AG04450 (cell line): Measurements from ENCODE around the gene PRR19. TPM values are rescaled to one million over a fixed set of nuclear protein-coding genes. Genes with fewer than 3 reads are reported as not detected.
"Not testable (repeated sequence)": the region's sequence is repeated elsewhere in the genome, so short reads cannot be mapped to it uniquely, and the experiment has no call there.

Experiments
- CTCF ChIA-PET: fragments of 300-600, 350-600 bp; formaldehyde crosslinking; extraction: SDS; loops from one replicate; lab custom pipeline; 2022; ENCODE audit warnings: antibody characterized with exemption, inconsistent platforms; lab: Charles Lee
- POLR2A ChIA-PET: fragments of 350-600 bp; formaldehyde crosslinking; extraction: SDS; loops from one replicate; lab custom pipeline; 2021; ENCODE audit warnings: antibody characterized with exemption, inconsistent platforms; lab: Yijun Ruan, JAX
- DNase-seq: peaks from one replicate; pipeline ENCODE4 v3.0.0-alpha.2; 2011; ENCODE audit warnings: low read depth, low spot score
- H3K27ac ChIP-seq: one replicate; pipeline ENCODE4 v1.5.1; 2012; ENCODE audit warnings: low read depth, low read length, control low read depth
- H3K27me3 ChIP-seq: one replicate; pipeline ENCODE4 v1.6.0; 2012; ENCODE audit warnings: low read length; ENCODE audit not compliant: control insufficient read depth, insufficient read depth
- H3K4me3 ChIP-seq: 2 replicates; pipeline ENCODE4 v1.5.1; 2011; ENCODE audit warnings: mild to moderate bottlenecking, low read depth, low read length, control low read depth
- H3K9me3 ChIP-seq: 2 replicates; pipeline ENCODE4 v1.5.1; 2012; ENCODE audit warnings: low read length; ENCODE audit not compliant: control insufficient read depth, insufficient read depth
- CTCF ChIP-seq: IDR thresholded peaks from 2 replicates; pipeline ENCODE4 v1.5.1; 2011; ENCODE audit warnings: low read depth, low read length, control low read depth, inconsistent platforms
- polyA plus RNA-seq: library from polyadenylated mRNA; depleted of rRNA; stranded (reverse); fragments of >200 nt; gene quantifications from 2 replicates; pipeline ENCODE4 v1.2.3, GENCODE V29; 2011

PRR19 gene
- polyA plus RNA-seq, 1 experiment = 0.40 TPM

GRCh38 chr19:42254850-42255765, 46.8 kb upstream of the PRR19 start, which contains the start of gene ERF:
Gene ERF, minus strand, starts transcription at chr19:42255128. Its CDS starts 129 bp downstream, at chr19:42254999.
- Histone ChIP-seq H3K27me3 (no peaks in the 10 kb centered on the region), H3K27ac (peak within 1 kb of the TSS; percentile 75), H3K9me3 (peaks cover 7% of the 10 kb centered on the region; the same call in 1 of the 2 replicates), H3K4me3 (peak within 1 kb of the TSS; percentile 94)
- DNase-seq = peak; percentile 58
- no peak for TF ChIP-seq CTCF
- CTCF ChIA-PET = interaction anchor here (2.0 kb wide), 1 partner anchor 25 kb away, joined by 7 read pairs; no protein-coding TSS in a partner anchor
- POLR2A ChIA-PET = interaction anchor here (0.9 to 1.7 kb wide), 3 partner anchors 9 to 142 kb away, joined by 4 to 5 read pairs (median 4); no protein-coding TSS in a partner anchor

DNA sequence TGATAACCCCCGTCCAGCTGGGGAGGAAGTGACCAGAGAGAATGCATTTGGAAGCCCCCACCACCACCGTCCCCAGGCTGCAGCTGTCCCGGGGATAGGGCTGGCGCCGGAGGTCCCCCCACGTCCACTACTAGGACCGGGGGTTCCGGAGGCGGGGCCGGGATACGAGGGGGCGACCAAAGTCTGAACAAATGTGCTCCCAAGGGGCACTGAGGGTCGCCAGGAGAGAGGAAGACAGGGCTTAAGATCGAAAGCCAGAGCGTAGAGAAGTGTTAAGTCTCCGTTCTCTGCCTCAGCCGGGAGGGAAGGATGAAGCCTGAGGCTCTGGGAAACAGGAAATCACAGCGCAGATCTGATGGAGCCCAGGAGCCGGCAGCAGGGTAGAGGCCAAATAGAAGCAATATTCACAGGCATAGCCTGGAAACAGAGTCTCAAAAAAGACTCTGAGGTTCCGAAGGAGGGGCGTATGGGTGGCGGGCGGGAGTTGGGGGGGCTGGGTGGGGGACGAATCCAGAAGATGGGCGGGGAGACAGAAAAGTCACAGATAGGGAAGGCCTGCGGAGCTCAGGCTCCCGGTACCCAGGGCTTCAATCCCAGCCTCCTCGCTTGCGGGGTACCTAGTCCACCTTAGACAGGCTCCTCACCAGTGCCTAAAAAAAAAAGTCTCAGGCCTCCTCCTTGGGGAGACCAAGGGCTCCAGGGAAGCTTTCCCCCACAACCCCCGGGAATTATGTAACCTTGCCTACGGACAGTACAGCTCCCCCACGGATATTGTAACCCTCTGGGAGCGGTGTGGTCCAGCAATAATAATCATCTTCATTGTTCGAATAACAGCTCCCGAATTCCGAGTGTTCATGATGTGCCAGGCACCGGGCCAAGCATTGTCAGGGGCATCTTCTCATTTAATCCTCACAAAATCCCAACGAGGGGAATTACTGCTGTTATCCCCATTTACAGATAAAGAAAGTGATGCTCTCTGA, 45.9 kb upstream of the PRR19 start:
- POLR2A ChIA-PET = interaction anchor here (0.9 to 1.7 kb wide), 3 partner anchors 10 to 141 kb away, joined by 4 to 5 read pairs (median 4); no protein-coding TSS in a partner anchor
- CTCF ChIA-PET = interaction anchor here (0.5 to 2.0 kb wide), 2 partner anchors 24 to 146 kb away, joined by 3 to 7 read pairs; no protein-coding TSS in a partner anchor
- DNase-seq = no peak
- Histone ChIP-seq H3K27ac (peak overlapping the region; percentile 75), H3K4me3 (peak overlapping the region; percentile 63), H3K9me3 (peaks cover 7% of the 10 kb centered on the region; the same call in 1 of the 2 replicates), H3K27me3 (no peaks in the 10 kb centered on the region)
- TF ChIP-seq CTCF = no peak

DNA sequence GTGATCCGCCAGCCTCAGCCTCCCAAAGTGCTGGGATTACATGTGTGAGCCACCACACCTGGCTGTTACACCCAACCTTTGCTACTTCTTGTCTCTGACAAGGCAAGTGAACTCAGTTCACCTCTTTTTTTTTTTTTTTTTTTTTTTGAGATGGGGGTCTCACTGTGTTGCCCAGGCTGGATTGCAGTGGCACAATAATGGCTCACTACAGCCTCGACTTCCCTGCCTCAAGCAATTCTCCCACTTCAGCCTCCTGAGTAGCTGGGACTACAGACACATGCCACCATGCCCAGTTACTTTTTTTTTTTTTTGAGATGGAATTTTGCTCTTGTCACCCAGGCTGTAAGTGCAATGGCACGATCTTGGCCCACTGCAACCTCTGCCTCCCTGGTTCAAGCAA, 44.1 kb upstream of the PRR19 start:
- ChIA-PET POLR2A (interaction anchor here (0.7 to 1.4 kb wide), 3 partner anchors 17 to 166 kb away, joined by 3 to 4 read pairs (median 3); no protein-coding TSS in a partner anchor), CTCF (interaction anchor here (0.7 to 2.2 kb wide), 3 partner anchors 13 to 144 kb away, joined by 3 to 6 read pairs (median 6); no protein-coding TSS in a partner anchor)
- not testable (repeated sequence) for DNase-seq

DNA sequence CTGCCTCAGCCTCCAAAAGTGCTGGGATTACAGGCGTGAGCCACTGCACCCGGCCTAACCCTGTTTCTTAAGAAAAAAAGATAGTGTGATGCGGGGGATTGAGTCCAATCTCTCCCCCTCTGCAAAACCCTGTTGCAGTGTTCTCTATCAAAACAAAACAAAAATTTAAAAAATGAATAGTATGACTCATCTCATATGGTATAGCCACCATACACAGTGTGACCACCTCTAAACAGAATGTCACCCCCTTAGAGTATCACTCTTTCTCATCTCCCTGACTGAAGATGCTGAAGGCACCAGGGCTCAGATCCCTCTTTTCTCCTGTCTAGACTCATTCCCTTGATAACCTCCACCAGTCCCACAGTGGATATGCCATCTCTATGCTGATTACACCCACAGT, 40.2 kb upstream of the PRR19 start:
- TF ChIP-seq CTCF = no peak
- ChIA-PET POLR2A (interaction anchor here (0.7 kb wide), 1 partner anchor 18 kb away, joined by 3 read pairs; no protein-coding TSS in a partner anchor), CTCF (no interaction called here)
- no peak for DNase-seq
- Histone ChIP-seq H3K9me3 (no peaks in the 10 kb centered on the region), H3K4me3 (no peak overlapping the region), H3K27ac (no peak overlapping the region), H3K27me3 (no peaks in the 10 kb centered on the region)

More for the DNA sequence above, 44.1 kb upstream of the PRR19 start:
- not testable (repeated sequence) for H3K27ac ChIP-seq, H3K9me3 ChIP-seq, H3K27me3 ChIP-seq, H3K4me3 ChIP-seq

DNA sequence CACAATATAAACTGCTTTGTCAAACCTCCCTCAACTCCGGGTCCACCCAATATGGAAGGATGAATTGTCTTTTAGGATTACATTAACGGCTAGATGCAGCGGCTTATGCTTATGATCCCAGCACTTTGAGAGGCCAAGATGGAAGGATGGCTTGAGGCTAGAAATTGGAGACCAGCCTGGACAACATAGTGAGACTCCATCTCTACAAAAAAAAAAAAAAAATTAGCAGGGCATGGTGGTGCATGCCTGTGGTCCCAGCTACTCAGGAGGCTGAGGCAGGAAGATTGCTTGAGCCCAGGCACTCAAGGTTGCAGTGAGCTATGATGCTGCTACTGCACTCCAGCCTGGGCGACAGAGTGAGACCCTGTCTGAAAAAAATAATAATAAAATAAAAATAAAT, 35.8 kb upstream of the PRR19 start:
- H3K27ac ChIP-seq, DNase-seq, POLR2A ChIA-PET, H3K27me3 ChIP-seq, H3K4me3 ChIP-seq, H3K9me3 ChIP-seq: not testable (repeated sequence)
- CTCF ChIA-PET = interaction anchor here (1.0 kb wide), 1 partner anchor 13 kb away, joined by 3 read pairs; no protein-coding TSS in a partner anchor

GRCh38 chr19:42266928-42267603, 34.9 kb upstream of the PRR19 start:
- DNase-seq, H3K9me3 ChIP-seq, H3K4me3 ChIP-seq, CTCF ChIA-PET, H3K27me3 ChIP-seq, H3K27ac ChIP-seq: not testable (repeated sequence)
- POLR2A ChIA-PET = interaction anchor here (0.6 kb wide), 1 partner anchor 9 kb away, joined by 3 read pairs; no protein-coding TSS in a partner anchor
